Measurements from ENCODE around the gene SLC43A1.

SLC43A1 gene

GRCh38 chr11:57487021-57487778 is 28.3 kb downstream of the SLC43A1 start:
- H3K4me3 ChIP-seq (ENCODE audit: low read depth, low read length), result no peak overlapping the region
- no peak for DNase-seq (ENCODE audit: low read depth, low spot score)
- TF ChIP-seq, protein P1, sequence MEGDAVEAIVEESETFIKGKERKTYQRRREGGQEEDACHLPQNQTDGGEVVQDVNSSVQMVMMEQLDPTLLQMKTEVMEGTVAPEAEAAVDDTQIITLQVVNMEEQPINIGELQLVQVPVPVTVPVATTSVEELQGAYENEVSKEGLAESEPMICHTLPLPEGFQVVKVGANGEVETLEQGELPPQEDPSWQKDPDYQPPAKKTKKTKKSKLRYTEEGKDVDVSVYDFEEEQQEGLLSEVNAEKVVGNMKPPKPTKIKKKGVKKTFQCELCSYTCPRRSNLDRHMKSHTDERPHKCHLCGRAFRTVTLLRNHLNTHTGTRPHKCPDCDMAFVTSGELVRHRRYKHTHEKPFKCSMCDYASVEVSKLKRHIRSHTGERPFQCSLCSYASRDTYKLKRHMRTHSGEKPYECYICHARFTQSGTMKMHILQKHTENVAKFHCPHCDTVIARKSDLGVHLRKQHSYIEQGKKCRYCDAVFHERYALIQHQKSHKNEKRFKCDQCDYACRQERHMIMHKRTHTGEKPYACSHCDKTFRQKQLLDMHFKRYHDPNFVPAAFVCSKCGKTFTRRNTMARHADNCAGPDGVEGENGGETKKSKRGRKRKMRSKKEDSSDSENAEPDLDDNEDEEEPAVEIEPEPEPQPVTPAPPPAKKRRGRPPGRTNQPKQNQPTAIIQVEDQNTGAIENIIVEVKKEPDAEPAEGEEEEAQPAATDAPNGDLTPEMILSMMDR (IDR thresholded peaks at IDR 0.05; ENCODE audit: low read depth, low read length), result no peak
- in situ Hi-C loops (cut with HindIII; ENCODE audit: low sequenced_read_pairs), result no loop called here

GRCh38 chr11:57485217-57485990 is 30.1 kb downstream of the SLC43A1 start:
- no peak for DNase-seq (ENCODE audit: low read depth, low spot score)
- TF ChIP-seq, protein P1 (IDR thresholded peaks at IDR 0.05; ENCODE audit: low read depth, low read length), result no peak
- in situ Hi-C loops (cut with HindIII; ENCODE audit: low sequenced_read_pairs), result no loop called here
- H3K4me3 ChIP-seq (ENCODE audit: low read depth, low read length), result no peak overlapping the region

DNA sequence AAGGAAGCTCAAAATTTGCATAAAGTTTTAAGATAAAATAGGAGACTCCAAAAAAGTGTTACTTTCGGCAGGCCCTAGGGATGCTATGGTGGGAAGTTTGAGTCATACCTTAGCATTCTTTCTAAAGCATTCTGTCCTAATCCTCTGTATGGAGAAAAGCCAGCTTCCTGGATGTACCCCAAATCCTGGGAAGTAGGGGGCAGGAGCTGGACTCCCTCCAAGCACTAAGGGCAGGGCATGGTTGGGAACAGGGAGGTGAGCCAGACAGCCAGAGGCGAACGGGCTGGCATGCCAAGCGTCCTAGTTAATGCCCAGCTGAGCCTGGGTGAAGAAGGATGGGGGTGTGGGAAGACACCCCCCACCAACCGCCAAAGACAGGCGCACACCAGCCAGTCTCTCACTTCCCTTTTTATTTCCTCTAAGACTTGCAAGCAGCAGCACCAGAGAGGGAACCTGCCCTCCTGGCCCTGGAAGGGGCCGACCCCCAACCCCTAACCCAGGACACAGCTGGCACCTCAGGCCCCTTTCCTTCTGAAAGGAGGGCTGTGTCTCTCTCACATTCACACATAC is 31.3 kb downstream of the SLC43A1 start:
- TF ChIP-seq, protein P1 (IDR thresholded peaks at IDR 0.05; ENCODE audit: low read depth, low read length), result no peak
- no peak overlapping the region for H3K4me3 ChIP-seq (ENCODE audit: low read depth, low read length)
- DNase-seq (ENCODE audit: low read depth, low spot score), result no peak
- in situ Hi-C loops (cut with HindIII; ENCODE audit: low sequenced_read_pairs), result no loop called here

DNA sequence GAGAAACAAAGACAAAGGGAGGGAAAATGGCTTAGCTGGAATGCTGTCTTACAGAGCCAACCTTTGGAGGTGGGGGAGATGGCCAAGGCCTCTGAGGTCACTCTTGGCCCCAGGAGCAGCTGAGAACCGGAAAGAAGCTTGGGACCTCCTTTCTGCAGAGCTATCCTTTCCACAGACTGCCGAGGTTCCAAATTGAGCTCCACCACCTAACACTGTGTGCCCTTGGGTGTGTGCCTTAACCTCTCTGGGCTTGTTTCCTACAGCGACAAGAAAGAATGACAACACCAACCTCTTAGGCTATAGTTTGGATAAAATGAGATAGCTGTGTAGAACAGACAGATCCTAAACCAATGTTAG is 32.0 kb downstream of the SLC43A1 start:
- in situ Hi-C loops (cut with HindIII; ENCODE audit: low sequenced_read_pairs), result no loop called here
- TF ChIP-seq, protein P1 (IDR thresholded peaks at IDR 0.05; ENCODE audit: low read depth, low read length), result no peak
- no peak for DNase-seq (ENCODE audit: low read depth, low spot score)
- H3K4me3 ChIP-seq (ENCODE audit: low read depth, low read length), result no peak overlapping the region

DNA sequence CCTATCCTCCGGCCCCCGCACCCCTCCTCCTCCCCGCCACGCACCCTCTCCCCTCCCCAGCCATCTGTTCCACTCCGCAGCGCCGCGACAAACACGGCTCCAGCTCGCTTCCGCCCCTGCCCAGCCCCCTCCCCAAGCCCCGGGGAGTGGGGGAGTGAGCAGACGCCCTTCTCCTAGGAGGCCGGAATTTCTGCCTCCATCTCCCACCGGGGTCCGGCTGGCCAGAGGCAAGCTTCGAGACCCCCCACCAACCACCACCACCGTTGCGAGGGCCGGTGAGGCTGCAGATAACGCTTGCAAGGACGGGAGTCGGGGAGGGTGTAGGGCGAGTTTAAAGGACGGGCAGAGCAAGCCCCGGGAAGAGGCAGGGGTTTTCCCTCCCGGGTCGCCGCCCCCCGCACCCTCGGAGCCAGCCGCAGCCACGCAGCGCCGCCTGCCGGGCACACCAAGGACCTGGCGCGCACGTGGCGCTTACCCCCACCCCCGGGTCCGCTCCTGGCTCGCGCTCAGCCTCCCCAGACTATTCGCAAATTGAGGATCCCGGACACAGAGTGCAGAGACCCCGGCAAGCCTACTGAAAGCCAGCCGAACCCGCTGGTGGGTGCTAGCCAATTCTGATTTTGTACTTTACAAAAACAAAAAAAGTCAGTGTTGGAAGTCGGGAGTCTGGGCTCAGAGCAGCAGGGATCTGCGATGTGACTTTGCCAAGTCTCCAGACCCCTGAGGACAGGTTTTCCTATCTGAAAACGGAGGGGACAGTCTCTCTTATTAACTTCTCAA is 32.5 kb downstream of the SLC43A1 start:
- in situ Hi-C loops (cut with HindIII; ENCODE audit: low sequenced_read_pairs), result no loop called here
- DNase-seq (ENCODE audit: low read depth, low spot score), result no peak
- TF ChIP-seq, protein P1 (IDR thresholded peaks at IDR 0.05; ENCODE audit: low read depth, low read length), result peak; percentile 65
- H3K4me3 ChIP-seq (ENCODE audit: low read depth, low read length), result peak overlapping the region; percentile 37
